ENCODE measurements around the gene SERINC2. TPM values are rescaled to one million over a fixed set of nuclear protein-coding genes. Genes with fewer than 3 reads are reported as not detected.

Gene SERINC2
- total and polyA plus RNA-seq, 10 donors = 1.3 to 8.7 (median 2.6) TPM

DNA sequence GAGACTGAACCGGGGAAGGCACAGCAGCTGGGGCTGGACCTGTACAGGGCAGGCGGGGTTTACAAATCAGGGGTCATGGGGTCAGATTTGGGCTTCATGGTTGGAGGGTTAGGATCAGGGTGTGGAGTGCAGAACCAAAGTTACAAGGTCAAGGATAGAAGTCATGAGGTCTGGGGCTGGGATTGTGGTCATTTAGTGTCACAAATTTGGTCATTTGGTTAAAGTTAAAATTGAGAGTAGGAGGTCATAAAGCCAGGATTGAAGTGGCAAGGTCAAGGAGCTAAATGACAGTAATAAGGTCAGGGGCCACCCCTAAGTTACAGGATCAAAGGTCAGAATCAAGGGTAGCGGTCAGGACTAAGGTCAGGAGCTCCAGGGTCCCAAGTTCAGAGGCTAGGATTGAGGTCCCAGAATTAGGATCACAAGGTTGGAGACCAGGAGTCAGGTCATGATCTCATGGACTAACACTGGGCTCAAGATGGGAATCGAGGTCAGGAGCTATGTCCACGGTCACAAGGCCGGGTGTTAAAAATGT lies 20.4 kb downstream of the SERINC2 start:
- DNase-seq = no peak
- peaks cover 0 to 7% (median 0%) of the 10 kb centered on the region in 6 donors for H3K36me3 ChIP-seq
- TF ChIP-seq POLR2AphosphoS5 (IDR thresholded peaks at IDR 0.05) (no peak), POLR2A (IDR thresholded peaks at IDR 0.05) (no peak), CTCF (IDR thresholded peaks at IDR 0.05 in 8 of 11, conservative IDR thresholded peaks at IDR 0.05 in 3 of 11) (no peak)
- no peak overlapping the region for H3K4me3 ChIP-seq
- H3K4me1 ChIP-seq = no peaks in the 10 kb centered on the region
- intact Hi-C loops (cut with DNase I; ENCODE audit: low total_unique reads) = no loop called here
- no peaks in the 10 kb centered on the region for H3K9me3 ChIP-seq
- 86 to 93% (median 90%) methylated on average over 6 of the region's 6 CpGs for WGBS, 5 donors
- no peak overlapping the region for H3K27ac ChIP-seq
- no peaks in the 10 kb centered on the region for H3K27me3 ChIP-seq (replicated peaks in 1 of 7)

DNA sequence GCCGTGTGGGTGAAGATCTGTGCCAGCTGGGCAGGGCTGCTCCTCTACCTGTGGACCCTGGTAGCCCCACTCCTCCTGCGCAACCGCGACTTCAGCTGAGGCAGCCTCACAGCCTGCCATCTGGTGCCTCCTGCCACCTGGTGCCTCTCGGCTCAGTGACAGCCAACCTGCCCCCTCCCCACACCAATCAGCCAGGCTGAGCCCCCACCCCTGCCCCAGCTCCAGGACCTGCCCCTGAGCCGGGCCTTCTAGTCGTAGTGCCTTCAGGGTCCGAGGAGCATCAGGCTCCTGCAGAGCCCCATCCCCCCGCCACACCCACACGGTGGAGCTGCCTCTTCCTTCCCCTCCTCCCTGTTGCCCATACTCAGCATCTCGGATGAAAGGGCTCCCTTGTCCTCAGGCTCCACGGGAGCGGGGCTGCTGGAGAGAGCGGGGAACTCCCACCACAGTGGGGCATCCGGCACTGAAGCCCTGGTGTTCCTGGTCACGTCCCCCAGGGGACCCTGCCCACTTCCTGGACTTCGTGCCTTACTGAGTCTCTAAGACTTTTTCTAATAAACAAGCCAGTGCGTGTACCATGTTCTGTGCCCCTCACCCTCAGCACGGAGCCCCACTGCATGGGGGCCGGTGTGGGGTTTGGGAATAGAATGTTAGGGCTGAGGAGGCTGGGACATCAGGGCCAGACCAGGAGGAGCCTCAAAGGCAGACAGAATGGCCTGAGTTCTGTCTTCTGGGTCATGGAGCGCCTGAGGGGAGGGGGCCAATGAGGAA lies 21.3 kb downstream of the SERINC2 start:
- no peaks in the 10 kb centered on the region for H3K4me1 ChIP-seq
- DNase-seq = peak; percentile 76
- H3K27ac ChIP-seq = no peak overlapping the region
- H3K27me3 ChIP-seq (replicated peaks in 1 of 7) = no peaks in the 10 kb centered on the region
- 43 to 74% (median 64%) methylated on average over 19 to 21 of the region's 21 CpGs for WGBS, 5 donors
- intact Hi-C loops (cut with DNase I; ENCODE audit: low total_unique reads) = no loop called here
- peaks cover 0 to 1% (median 0%) of the 10 kb centered on the region in 6 donors for H3K36me3 ChIP-seq
- no peaks in the 10 kb centered on the region for H3K9me3 ChIP-seq
- TF ChIP-seq POLR2A (IDR thresholded peaks at IDR 0.05) = no peak
- TF ChIP-seq CTCF (IDR thresholded peaks at IDR 0.05 in 8 of 11, conservative IDR thresholded peaks at IDR 0.05 in 3 of 11) = no peak
- TF ChIP-seq POLR2AphosphoS5 (IDR thresholded peaks at IDR 0.05) = peak in 2 of 3 donors; percentile 19 to 55
- H3K4me3 ChIP-seq = no peak overlapping the region

GRCh38 chr1:31434979-31435378 lies 22.0 kb downstream of the SERINC2 start:
- Histone ChIP-seq H3K36me3 (no peaks in the 10 kb centered on the region), H3K27ac (no peak overlapping the region), H3K4me3 (no peak overlapping the region), H3K9me3 (no peaks in the 10 kb centered on the region), H3K27me3 (replicated peaks in 1 of 7) (no peaks in the 10 kb centered on the region), H3K4me1 (no peaks in the 10 kb centered on the region)
- peak; percentile 68 for DNase-seq
- intact Hi-C loops (cut with DNase I; ENCODE audit: low total_unique reads) = no loop called here
- WGBS, 5 donors = 80 to 87% (median 84%) methylated on average over 12 of the region's 12 CpGs
- TF ChIP-seq POLR2A (IDR thresholded peaks at IDR 0.05) = no peak
- no peak for TF ChIP-seq POLR2AphosphoS5 (IDR thresholded peaks at IDR 0.05)
- TF ChIP-seq CTCF (IDR thresholded peaks at IDR 0.05 in 8 of 11, conservative IDR thresholded peaks at IDR 0.05 in 3 of 11) = no peak

Measured in spleen (tissue), 11 donors.